DMS153 treated with DMSO at 0.1 percent for 48 hours (cell line): Measurements from ENCODE around the gene SPEF1.
"Not testable (repeated sequence)": the region's sequence is repeated elsewhere in the genome, so short reads cannot be mapped to it uniquely, and the experiment has no call there.

Source experiments
- DNase-seq: peaks from one replicate; lab custom pipeline; 2025; ENCODE audit not compliant: unreplicated experiment; lab: John Stamatoyannopoulos, UW

Gene SPEF1, protein sequence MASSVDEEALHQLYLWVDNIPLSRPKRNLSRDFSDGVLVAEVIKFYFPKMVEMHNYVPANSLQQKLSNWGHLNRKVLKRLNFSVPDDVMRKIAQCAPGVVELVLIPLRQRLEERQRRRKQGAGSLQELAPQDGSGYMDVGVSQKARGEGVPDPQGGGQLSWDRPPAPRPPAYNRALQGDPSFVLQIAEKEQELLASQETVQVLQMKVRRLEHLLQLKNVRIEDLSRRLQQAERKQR

DNA sequence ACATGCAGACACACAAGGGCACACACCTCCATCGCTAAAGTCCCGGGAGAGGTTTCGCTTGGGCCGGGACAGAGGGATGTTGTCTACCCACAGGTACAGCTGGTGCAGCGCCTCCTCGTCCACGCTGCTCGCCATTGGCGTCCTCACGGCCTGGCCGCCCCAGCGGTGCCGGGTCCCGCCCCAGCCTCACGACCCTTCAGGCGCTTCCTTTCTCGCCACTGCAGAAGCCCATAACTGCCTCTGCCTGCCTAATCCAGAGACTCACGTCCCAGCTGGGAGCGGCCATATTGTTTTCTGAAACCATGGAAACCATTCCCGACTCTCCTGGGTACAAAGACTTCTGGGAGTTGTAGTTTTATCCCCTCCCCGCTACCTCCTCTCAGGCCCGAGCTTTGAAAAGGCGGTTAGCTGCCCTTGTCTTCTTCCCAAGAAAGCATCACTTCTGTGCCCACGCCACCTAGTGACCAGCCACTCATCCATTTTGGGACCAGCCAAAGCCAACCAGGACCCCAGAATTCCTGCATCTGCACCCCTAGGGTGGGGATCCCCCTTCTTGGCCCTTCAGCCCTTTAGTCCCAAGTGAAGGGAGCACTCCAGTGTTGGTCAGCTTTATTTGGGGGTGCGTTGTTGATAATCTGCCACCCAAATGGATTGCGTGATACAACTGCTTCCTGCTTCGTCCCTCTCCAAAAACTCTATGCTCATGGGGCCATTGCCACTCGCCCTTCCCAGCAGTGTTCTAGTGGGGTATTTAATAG lies at the start of gene SPEF1:
Gene SPEF1 (minus strand): TSS at position 296 of the 758 bp plus-strand sequence. CDS start 161 bp downstream, at position 135.
- DNase-seq = peak; percentile 72

DNA sequence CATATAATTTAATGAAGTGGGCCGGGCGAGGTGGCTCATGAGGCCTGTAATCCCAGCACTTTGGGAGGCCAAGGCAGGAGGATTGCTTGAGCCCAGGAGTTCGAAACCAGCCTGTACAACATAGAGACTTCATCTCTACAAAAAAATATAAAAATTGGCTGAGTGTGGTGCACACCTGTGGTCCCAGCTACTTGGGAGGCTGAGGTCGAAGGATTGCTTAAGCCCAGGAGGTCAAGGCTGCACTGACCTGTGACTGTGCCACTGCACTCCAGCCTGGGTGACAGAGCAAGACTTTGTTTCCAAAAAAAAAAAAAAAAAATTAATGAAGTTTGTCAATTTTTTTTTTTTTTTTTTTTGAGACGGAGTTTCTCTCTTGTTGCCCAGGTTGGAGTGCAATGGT lies 48.6 kb upstream of the SPEF1 start:
- DNase-seq = not testable (repeated sequence)

DNA sequence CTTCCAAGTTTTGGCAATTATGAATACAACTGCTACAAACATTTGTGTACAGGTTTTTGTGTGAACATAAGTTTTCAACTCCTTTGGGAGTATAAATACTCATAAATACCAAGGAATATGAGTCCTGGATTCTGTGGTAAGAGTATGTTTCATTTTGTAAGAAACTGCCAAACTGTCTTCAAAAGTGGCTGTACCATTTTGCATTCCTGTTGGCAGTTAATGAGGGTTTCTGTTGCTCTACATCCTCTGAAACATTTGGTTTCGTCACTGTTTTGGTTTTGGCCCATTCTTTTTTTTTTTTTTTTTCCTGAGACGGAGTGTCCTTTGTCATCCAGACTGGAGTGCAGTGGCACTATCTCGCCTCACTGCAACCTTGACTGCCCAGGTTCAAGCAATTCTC lies 47.5 kb upstream of the SPEF1 start:
- no peak for DNase-seq

DNA sequence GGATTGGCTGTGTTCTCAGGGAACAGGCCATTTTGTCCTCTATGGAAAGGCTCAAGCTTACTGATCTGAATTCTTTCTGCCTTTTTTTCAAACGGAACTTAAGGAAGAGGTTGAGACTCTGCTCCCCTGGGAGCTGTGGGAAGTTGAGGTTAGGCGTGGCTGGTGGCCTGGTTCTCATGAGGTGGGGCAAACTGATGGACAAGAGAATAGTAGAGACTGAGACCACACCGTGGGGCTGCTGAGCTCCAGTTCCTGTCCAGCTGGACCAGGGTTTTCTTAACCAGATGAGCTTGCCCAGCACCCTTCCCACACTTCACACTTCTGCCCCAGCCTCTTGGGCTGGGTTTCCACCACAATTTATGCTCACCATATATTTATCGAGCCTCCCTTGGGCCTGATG lies 45.2 kb upstream of the SPEF1 start:
- DNase-seq = no peak

DNA sequence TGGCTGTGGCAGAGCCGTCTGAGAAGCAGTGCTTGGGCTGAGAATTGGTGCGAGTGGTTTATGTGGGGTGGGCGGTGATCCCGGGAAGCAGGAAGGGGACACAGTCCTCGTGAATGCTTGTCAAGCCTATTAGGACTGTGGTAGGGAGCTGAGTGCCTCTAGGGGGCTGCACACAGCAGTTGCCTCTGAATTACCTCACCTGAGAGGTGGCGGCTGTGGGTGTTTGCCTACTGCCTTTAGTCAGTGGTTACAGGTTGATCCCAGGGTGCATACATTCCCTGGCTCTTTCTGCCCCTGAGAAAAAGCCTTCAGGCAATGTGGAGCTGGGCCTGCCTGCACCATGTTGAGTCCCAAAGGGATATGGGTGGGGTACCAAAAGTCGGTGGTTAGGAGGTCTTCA lies 44.3 kb upstream of the SPEF1 start:
- DNase-seq = no peak

DNA sequence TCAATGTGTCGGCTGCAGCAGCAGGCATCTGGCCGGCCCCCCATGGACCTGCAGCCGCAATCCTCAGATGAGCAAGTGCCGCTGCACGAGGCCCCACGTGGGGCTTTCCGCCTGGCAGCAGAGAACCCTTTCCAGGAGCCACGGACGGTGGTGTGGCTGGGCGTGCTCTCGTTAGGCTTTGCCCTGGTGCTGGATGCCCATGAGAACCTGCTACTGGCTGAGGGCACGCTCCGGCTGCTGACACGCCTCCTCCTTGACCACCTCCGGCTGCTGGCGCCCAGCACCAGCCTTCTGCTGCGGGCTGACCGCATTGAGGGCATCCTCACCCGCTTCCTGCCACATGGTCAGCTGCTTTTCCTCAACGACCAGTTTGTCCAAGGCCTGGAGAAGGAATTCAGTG lies 42.6 kb upstream of the SPEF1 start:
- DNase-seq = no peak

DNA sequence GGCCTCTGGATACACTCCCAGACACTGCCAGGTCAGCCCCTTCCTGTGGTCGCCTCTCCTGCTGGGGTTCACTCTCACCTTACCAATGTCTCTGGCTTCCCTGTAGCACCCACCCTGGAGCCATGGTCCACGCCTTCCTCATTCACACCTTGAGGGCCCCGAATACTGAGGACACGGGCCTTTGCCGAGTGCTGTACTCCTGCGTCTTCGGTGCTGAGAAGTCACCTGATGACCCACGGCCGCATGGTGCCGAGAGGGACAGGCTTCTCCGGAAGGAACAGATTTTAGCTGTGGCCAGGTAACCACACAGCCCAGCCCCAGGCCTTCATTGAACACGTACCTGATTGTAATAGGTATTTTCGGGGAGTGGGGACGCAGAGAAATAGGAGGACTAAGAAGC lies 40.7 kb upstream of the SPEF1 start:
- no peak for DNase-seq

DNA sequence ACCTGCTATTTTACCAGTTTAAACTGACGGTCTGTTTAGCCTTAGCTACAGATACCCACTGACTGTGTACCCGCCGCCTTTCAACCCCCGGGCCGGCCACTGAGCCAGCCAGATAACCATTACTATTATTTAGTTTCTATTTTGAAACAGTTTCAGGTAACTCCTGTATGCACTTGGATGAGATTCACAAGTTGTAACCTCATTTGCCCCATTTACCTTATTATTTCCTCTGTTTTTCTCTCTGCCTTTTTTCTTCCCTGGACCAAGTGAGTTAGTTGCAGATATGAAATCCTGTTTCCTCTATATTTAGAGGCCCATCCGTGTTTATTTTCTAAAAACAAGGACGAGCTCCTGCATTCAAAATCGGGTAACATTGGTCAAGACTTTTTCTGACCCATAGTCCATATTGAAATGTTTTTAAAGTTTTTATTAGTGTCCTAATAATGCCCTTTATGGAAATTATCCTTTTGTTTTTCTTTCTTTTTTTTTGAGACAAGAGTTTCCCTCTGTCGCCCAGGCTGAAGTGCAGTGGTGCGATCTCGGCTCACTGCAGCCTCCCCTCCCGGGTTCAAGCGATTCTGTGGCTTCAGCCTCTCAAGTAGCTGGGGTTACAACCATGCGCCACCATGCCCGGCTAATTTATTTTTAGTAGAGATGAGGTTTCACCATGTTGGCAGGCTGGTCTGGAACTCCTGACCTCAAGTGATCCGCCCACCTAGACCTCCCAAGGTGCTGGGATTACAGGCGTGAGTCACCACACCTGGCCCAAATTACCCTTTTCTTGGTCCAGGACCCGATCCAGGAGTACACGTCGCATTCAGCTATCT lies 39.9 kb upstream of the SPEF1 start:
- DNase-seq = no peak

DNA sequence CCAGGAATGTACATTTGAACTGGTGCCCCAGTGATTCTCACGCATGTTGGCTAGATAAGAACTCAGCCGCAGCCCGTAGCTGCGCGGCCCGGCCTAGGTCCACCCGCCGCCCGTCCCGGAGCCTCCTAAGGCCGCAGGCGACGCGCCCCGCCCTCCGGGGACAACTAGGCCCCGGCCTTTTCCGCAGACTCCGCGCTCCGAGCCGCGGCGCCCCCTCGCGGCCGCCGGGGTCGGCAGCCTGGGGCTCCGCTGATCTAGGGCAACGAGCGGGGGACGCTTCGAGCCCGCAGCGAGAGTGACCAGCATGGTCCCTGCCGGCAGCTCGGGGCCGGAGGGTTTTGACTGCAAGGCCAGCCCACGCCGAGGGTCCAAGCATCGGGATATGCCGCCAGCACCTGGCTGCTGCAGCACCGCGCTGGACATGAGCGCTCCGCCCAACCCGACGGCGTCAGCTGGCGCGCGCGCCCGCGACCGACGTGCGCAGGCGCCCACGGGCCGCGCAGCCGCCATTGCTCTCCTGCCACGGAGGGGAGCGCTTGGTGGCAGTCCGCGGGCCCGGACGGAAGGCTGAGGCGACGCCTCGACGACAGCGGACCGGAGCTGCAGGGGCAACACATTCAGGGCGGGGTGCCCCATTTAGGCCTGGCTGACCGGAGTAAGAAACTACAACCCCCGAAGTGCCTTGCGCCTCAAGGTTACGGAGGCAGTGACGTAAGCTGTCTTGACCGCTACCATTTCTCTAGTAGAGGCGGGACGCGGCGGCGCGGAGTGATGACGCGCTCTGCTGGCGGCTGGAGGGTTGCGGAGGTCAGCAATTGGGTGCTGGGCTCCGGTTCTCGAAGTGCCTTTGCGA lies 39.0 kb upstream of the SPEF1 start, which contains the start of gene AP5S1:
Gene AP5S1 (plus strand): TSS at position 500 of the 853 bp plus-strand sequence. CDS start 1,571 bp downstream, outside the sequence.
- DNase-seq = peak; percentile 94

DNA sequence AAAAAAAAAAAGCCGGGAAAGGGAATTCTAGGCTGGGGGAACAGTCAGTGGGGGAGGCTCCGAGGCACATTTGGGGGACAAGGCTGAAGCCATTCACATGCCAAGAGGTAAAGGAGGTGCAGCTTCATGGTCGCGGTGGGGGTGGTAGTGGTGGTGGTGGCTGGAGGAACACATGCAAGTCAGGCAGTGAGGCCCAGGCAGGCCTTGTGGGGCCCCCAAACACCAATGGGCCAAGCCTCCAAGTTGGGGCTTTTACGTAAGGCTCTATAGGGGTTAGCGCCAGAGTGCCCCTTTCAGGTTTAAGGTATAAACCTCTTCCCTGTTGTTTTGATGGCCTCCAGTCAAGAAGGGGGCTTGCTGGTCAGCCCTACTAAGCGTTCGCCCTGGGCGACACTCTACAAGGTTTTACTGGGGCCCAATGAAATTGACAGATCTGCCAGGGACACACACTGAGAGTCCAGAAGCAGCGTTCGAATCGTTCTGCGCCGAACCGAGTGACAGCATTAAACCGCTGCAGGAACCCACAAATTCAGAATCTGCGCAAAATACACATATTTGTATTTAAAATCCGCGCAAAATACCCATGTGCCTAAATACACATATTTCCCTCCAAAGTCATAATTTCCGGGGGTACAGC lies 38.3 kb upstream of the SPEF1 start:
- DNase-seq = no peak

DNA sequence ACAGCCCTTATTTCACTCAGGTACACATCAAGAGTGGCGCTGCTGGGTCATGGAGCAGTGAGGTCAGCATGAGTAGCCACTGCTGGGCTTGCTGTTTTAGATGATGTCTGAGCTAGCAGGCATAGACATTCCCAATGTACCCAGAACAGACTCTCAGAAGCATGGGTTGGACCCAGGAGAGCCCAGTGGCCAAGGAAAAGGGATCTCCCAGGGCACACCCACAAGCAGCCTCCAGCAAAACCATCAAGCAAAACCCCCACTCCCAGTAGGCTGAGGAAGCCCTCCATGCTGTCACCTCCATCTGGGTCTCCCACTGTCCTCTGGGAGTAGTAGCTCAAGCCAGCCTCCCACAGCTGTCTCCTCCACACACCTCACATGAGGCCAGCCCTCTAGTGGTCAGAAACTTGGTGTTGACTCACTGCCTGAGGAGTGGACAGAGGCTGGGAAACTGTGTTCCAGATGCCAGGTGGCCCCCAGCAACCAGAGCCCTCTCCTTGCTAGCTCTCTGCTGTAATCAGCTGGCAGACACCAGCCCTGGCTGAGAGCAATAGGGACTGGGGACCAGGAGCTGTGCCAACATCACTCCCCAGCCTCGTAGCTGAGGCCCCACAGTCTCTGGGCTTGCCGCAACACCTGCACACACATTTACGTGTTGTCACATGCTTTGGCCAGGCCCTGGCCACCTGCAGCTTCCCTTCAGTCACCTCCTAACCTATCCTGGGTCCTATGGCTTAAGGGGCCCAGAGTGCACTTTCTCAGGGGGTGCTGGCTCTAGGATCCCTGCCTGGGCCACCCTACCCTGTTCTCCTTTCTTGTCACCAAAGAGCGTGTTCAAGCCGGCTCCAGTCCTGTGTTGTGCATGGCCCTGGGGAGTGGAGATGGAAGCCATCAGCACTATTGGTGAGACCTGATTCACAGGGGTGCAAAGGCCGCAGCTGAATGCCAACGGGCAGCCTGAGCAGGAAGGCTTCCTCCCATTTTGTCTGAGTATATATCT lies 37.2 kb upstream of the SPEF1 start:
- peak; percentile 54 for DNase-seq

DNA sequence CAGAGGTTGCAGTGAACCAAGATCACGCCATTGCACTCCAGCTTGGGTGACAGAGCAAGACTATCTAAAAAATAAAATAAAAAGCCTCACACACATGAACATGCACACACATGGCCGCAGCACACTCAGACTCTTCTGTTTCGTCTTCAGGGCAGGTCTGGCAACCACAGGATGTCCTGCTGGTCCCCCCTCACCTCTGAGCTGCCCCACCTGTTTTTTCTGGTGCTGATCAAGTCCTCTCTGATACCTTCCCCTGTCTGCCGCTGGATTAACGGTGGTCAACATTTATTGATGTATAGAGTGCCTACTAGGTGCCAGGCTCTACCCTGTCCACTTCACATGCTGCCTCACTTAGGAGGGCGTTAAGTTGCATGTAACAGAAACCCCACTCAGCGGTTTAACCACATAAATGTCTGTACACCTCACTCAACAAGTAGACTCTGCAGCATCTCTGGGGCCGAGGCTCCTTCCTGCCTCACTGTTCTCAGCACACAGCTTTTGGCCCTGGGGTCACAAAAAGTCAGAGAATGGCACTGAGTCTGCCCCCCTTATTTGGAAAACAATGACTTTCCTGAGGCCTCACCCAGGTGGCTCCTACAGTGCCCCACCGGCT lies 34.6 kb upstream of the SPEF1 start:
- DNase-seq = no peak

DNA sequence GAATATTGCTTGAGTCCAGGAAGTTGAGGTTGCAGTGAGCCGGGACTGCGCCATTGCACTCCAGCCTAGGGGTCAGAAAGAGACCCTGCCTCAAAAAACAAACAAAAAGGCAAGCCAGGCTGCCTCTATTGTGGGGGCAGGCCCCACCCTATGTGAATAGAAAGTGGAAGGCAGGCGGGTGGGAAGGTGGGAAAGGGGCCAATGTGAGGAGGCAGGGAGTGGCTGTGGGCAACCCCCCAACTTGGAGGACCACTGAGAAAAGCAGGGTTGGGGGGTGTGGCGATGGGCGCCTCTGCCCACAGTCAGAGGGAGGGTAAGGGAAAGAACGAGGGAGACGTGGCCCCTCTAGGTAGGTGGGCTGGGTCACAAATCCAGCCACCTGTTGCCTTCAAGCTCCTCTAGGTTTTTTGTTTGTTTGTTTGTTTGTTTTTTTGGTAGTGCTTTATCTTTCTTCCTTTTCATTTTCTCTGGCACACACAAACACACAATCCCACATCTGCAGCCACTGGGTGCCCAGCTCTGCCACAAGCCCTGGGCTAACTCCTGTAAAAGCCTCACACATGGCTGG lies 33.8 kb upstream of the SPEF1 start:
- no peak for DNase-seq

DNA sequence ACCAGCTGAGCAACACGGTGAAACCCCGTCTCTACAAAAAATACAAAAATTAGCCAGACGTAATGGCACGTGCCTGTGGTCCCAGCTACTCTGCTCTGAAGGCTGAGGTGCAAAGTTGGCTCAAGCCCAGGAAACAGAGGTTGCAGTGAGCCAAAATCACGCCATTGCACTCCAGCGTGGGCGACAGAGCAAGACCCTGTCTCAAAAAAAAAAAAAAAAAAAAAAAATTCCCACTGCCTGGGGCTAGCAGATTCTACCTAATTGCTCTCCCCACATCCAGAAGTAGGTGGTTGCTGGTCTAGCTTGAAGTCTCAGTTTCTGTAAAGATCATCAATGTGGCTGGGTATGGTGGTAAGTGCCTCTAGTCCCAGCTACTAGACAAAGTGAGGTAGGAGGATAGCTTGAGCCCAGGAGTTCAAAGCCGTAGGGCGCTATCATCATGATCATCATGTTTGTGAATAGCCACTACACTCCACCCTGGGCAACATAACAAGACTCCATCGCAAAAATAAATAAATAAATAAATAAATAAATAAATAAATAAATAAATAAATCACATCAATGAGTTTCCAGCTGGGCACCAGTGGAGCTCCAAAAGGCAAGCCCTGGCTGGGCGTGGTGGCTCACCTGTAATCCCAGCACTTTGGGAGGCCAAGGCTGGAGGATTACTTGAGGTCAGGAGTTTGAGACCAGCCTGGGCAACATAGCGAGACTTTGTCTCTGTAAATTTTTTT lies 32.8 kb upstream of the SPEF1 start:
- DNase-seq = no peak

DNA sequence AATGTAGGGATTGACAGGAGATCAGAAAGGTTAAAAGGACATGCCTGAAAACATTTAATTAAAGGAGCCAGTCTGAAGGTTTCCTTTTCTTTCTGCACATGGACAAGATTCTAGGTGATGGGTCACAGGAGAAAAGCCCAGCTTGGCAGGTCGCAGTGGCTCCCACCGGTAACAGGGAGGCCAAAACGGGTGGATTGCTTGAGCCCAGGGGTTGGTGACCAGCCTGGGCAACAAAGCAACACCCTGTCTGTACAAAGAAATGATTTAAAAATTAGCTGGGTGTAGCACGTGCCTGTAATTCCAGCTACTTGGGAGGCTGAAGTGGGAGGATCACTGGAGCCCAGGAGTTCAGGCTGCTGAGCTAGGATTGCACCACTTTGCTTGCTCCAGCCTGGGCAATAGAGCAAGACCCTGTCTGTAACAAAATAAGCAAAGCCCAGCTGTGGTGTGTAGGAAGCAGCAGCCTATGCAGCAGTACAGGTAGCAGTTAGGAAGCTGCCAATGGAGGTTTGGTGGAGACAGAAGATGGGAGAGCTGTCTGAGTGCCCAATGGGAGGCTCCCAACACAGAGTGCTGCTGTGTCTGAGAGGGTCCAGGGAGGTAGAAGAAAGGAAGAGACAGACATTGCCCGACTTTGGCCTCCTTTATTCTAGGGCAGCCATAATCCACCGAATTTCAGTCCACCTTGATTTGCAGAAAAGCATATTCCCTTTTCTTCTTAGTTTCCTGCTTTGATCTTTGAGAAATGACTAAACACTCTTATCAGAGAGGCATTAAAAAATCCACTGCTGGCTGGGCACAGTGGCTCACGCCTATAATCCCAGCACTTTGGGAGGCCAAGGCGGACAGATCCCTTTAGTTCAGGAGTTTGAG lies 32.0 kb upstream of the SPEF1 start:
- DNase-seq = no peak

DNA sequence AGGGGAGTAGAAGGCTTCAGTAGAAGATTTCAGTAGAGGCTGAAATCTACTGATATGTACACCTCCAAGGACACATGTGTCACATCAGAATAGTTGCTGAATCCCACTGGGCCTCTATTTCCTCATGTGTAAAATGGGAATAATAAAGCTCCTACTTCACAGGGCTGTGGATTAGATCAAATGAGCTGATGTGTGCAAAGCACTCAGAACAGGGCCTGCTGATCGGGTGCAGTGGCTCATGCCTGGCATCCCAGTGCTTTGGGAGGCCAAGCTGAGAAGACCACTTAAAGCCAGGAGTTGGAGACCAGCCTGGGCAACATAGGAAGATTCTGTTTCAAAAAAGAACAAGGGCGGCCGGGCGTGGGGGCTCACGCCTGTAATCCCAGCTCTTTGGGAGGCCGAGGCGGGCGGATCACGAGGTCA lies 31.0 kb upstream of the SPEF1 start:
- no peak for DNase-seq
